Stimulated activated CD8-positive, alpha-beta memory T cell treated with anti-CD3 and anti-CD28 coated beads, Interleukin-7, amount 100 ng/mL, for 48 hours (primary cell): ENCODE data around the gene HOXD11.

Experiments used
- DNase-seq, 2 donors: peaks; one replicate each; pipeline ENCODE4 v3.0.0-alpha.2; 2020; ENCODE audit warnings: low read depth in 1 of 2; ENCODE audit errors: extremely low read depth in 1 of 2

HOXD11 gene

DNA sequence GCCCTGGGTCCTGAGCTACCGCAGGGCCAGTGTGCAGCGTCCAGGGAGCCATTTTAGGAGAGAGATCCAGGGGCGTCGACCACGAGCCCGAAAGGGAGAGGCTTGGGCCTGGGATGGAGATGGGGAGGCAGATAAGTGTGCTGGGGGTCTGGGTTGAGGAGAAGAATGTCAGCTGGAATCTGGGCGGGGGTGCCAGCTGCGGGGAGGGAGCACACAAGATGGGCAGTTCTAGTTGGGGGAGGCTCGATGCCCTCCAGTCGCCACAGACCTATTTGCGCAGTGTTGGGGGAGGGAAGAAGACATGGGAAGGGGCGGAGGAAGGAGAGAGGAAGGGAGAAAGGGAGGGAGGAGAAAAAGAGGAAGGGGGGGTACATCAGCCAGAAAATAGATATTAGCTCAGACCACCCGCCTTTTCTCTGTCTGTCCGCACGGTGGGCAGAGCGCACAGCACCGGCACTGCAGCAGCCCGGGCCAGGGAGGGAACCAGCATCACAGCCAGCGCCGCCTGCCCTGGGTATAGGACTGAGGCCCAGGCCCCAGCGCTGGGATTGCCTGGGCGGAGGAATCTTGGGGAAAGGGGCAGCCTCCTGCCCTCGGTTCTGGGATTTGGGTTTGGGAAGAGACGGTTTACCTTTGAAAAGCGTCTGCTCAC is 1.9 kb upstream of the HOXD11 start:
- no peak for DNase-seq

DNA sequence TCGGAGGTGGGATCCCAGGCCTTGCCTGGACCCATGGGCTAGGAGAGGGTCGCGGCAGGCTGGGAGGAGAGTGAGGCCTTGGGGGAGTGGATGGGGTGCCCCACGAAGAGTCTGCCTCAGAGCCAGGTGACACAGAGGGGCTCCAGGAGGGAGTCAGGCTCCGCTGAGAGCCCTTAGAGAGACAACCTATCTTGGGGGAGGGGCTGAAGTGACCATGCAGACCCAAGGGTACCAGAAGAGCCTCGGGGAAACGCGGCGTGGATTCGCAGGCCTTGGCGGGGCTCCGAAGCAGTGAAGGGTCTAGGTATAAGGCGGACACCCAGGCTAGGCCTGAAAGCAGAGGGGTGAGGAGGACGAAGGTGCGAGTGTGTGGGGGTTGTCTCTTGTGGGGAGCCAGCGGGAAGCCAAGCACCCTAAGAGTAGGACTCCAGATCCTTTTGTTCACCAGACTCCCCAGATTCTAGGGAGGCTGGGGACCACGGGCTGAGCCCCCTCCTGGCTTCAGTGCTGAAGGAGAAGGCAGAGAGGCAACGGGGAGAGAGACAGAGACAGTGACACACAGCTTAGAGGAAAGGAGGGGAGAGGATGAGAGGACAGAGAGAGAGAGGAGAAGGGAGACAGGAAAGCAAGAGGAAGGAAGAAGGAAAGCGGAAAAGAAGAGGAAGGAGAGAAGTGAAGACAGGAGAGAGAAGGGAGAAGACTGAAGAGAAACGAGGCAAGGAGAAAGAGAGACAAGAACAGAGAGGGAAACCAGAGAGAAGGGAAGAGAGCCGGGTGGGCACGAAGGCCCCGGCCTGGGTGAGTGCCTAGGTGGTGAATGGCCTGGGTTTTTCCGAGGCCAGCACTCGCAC is 1.1 kb upstream of the HOXD11 start:
- no peak for DNase-seq

GRCh38 chr2:176107731-176108181 is 676 bp downstream of the HOXD11 start:
- no peak for DNase-seq

DNA sequence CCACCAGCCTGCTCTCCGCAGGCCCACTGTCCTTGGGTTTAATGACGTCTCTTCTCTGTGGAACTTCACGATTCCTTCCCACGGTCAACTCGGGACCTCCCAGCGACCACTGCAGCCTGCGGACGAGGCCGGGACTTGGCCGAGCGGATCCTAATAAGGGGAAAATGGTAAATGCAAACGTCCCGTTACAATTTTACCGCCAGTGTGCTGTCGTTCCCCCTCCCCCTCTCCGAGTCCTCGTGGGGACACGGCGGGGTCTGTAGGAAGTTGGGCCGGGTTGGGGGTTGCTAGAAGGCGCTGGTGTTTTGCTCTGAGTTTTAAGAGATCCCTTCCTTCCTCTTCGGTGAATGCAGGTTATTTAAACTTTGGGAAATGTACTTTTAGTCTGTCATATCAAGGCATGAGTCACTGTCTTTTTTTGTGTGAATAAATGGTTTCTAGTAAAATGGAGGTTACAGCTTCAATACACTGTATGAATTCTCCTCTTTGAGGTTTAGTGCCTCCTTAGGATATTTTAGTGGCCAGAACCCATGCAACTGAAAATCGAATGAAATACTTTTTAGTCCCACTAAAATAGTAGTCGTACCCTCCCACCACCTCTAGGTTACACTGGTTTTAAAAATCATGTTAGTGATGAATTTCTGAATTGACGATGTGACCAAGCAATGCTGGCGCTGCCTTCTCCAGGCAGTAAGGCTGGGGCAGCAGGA is 2.3 kb downstream of the HOXD11 start:
- DNase-seq = no peak

DNA sequence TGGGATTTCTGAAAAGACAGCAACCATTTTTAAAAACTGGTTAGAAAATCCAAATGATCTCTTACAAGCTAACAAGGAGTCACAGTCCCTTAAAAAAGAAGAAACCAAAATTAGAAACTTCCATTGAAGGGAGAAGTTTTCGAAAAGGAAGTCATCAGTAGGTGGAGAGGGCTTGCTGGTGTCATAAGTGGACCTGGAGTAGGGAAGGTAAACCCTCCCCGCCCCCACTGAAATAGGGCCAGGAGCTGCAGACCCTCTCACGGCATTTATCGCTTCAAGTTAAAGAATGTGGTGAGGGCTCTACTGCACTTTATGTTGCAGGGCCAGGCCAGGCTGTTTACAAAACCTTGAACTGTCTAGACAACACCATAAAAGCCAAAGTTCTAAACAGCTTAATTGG is 2.9 kb downstream of the HOXD11 start:
- DNase-seq = no peak

DNA sequence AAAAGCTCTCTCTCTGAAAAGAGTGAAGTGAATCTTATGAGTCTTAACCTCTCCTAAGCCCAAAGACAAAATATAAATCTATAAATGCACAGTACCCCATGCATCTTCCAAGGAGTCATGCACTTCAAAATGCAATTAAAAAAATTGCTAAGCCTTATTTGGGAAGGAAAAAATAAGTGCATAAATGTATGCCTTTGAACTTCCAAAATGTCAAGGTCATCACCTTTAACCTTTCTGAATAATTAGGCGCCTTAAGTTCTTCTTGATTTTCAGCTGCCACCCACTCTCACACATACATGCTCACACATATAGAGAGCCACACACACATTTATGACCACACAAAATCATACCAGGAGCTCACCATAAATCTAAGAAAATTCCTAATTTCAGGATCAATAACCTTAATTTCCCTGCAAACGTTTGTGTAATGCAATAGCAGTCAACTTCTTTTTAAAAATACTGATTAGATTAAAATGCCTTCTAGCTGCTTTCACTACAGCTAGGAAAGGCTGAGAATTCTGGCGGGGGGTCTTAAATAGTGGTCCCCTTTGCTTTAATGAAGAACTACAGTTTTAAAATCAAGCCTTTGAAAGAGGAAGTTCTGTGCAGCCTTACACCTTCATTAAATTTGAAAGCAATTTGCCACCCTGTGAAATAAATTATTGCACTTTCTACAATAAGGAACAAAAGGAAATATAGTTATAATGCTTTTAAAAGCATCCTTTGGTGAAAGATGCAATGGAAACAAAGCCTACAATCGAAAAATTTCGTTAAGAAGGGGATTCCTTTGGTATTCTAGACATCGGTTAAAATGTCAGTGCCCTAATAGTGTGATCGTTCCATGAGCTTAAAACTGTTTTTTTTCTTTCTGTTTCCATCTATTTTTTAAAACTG is 3.6 kb downstream of the HOXD11 start:
- no peak for DNase-seq

- DNase-seq = no peak
These were observed 4.2 kb downstream of the HOXD11 start for GRCh38 chr2:176111309-176111663.

- DNase-seq = no peak
These were observed 4.8 kb downstream of the HOXD11 start for GRCh38 chr2:176111846-176112374.

- no peak for DNase-seq
These were observed 5.6 kb downstream of the HOXD11 start for GRCh38 chr2:176112375-176113302.

DNA sequence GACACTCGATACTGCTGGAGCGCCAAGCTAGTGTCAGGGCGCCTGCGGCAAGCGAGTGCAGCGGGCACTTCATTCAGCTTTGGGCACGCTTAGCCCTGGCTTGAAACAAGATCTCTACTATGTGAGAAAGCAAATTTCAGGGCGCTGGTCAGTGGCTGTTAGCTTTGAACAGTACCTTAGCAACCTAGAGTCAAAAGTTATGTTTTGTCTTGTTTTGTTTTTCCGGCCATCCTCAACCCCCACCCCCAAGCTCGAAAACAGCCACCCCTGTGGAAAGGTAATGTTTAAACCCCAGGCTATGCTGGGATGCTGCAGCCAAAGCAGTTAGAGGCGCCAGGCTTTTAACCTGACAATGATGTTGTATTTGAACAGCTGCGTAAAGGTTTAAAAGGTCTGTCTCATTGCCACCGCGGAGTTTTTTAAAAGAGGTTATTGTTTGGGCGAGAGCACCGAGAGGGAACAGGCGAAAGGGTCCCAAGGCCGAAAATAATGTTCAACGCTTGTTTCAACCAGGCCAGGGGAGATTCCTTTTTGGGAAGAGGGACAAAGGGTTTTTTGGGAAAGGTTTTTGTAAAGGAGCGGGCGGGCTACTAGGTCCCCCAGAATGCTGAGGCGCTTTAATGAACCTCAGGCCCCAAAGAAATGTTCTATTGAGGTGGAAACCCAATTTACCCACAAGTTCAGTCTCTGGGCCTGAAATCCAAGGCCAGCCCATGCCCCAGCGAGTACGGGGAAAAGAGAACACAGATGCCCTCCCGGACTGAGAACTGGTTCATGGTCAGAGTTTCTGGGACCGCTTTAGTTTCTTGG is 7.2 kb downstream of the HOXD11 start:
- no peak for DNase-seq

- no peak for DNase-seq
These were observed 8.0 kb downstream of the HOXD11 start for GRCh38 chr2:176114930-176115625.

- DNase-seq = no peak
These were observed 9.1 kb downstream of the HOXD11 start, which contains the start of gene HOXD10 for GRCh38 chr2:176115883-176116813. HOXD10 (plus strand) TSS chr2:176116778; CDS start chr2:176116834, 56 bp downstream.

GRCh38 chr2:176117162-176117822 is 10.2 kb downstream of the HOXD11 start:
- DNase-seq = no peak

DNA sequence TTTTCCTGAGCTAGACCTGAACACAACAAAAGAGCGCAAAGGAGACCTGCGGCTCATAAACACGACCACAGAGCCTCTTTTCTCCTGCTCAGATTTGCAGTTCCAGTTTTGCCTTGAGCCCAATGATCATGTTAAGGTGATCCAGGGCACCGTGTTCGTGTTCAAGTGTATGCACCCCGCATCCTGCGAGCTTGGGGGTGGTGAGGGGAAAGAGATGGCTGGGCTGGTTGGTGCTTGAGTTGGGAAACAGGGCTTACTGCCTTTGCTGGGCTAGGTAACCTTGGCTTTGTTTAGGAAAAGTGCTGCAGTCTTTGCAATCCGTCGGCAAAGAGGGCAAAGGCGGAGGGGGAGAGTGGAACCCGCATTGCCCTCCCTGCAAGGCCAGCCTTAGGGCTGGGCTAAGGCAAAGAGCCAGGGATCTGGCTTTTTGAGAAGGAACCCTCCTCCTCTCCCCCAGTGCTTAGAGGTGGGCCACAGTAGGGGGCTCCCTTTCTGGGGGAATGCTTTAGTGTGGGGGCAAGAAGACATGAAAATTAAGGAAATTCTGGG is 10.8 kb downstream of the HOXD11 start:
- DNase-seq = no peak

GRCh38 chr2:176118601-176119339 is 11.7 kb downstream of the HOXD11 start:
- DNase-seq = no peak
